Measurements from ENCODE around the gene PECR. TPM values are rescaled to one million over a fixed set of nuclear protein-coding genes. Genes with fewer than 3 reads are reported as not detected.

Gene PECR
- total and polyA plus RNA-seq, 2 of the 13 experiments (the other 11 are each of a cell fraction or from before 2014, with no cell fraction given), result 151 to 153 TPM

DNA sequence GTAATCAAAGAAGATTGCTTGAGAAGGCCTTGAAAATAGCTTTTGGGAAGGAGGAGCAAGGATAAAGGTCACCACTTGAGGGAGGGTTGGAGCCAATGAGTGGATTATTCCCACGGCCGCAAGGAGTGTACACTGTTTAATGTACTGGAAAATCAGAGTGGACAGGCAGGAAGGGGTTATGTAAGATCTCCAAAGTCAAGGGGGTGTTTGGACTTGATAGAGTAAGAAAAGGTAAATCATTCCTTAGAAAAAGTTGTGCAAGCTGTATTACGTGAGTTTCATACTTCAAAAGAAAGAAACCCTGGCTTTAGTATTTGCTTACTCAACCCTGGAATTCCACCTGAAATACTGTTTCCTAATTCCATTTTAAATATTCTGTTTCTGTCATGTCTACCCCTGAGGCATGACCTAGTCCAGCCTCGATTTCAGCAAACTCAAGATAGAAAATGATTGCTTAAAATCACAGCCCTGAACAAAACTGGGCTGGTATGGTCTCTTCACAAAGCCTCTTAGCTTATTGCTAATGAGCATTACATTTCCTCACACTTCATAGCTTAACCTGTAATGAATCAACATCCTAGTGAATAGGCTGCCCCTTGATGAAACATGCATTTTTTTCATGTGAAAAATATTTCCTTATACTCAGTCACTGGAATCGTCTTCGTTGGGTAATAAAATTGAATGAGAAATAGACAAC, 69.3 kb downstream of the PECR start (continued):
- TF ChIP-seq, protein P1, sequence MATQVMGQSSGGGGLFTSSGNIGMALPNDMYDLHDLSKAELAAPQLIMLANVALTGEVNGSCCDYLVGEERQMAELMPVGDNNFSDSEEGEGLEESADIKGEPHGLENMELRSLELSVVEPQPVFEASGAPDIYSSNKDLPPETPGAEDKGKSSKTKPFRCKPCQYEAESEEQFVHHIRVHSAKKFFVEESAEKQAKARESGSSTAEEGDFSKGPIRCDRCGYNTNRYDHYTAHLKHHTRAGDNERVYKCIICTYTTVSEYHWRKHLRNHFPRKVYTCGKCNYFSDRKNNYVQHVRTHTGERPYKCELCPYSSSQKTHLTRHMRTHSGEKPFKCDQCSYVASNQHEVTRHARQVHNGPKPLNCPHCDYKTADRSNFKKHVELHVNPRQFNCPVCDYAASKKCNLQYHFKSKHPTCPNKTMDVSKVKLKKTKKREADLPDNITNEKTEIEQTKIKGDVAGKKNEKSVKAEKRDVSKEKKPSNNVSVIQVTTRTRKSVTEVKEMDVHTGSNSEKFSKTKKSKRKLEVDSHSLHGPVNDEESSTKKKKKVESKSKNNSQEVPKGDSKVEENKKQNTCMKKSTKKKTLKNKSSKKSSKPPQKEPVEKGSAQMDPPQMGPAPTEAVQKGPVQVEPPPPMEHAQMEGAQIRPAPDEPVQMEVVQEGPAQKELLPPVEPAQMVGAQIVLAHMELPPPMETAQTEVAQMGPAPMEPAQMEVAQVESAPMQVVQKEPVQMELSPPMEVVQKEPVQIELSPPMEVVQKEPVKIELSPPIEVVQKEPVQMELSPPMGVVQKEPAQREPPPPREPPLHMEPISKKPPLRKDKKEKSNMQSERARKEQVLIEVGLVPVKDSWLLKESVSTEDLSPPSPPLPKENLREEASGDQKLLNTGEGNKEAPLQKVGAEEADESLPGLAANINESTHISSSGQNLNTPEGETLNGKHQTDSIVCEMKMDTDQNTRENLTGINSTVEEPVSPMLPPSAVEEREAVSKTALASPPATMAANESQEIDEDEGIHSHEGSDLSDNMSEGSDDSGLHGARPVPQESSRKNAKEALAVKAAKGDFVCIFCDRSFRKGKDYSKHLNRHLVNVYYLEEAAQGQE (IDR thresholded peaks at IDR 0.05; ENCODE audit: borderline replicate concordance in 1 of 2, low read depth in 1 of 2, low read length in 2 of 2), result no peak
- no peak for TF ChIP-seq CBX1 (IDR thresholded peaks at IDR 0.05; ENCODE audit: low read depth)
- no peak for TF ChIP-seq ZNF850 (CRISPR knock-in tag; conservative IDR thresholded peaks at IDR 0.05)
- no peak for TF ChIP-seq GPN1 (CRISPR knock-in tag; IDR thresholded peaks at IDR 0.05; ENCODE audit: borderline replicate concordance)
- TF ChIP-seq ZNF335 (CRISPR knock-in tag; IDR thresholded peaks at IDR 0.05), result peak; percentile 67; the same call in 1 of the 2 replicates
- 0 out of 2 replicates have a peak, but pooled peaks have one; percentile 25 for TF ChIP-seq KAT7 (CRISPR knock-in tag; IDR thresholded peaks at IDR 0.05; ENCODE audit: borderline replicate concordance)
- TF ChIP-seq ZNF788 (CRISPR knock-in tag; IDR thresholded peaks at IDR 0.05; ENCODE audit: borderline replicate concordance), result no peak
- TF ChIP-seq, protein P2, sequence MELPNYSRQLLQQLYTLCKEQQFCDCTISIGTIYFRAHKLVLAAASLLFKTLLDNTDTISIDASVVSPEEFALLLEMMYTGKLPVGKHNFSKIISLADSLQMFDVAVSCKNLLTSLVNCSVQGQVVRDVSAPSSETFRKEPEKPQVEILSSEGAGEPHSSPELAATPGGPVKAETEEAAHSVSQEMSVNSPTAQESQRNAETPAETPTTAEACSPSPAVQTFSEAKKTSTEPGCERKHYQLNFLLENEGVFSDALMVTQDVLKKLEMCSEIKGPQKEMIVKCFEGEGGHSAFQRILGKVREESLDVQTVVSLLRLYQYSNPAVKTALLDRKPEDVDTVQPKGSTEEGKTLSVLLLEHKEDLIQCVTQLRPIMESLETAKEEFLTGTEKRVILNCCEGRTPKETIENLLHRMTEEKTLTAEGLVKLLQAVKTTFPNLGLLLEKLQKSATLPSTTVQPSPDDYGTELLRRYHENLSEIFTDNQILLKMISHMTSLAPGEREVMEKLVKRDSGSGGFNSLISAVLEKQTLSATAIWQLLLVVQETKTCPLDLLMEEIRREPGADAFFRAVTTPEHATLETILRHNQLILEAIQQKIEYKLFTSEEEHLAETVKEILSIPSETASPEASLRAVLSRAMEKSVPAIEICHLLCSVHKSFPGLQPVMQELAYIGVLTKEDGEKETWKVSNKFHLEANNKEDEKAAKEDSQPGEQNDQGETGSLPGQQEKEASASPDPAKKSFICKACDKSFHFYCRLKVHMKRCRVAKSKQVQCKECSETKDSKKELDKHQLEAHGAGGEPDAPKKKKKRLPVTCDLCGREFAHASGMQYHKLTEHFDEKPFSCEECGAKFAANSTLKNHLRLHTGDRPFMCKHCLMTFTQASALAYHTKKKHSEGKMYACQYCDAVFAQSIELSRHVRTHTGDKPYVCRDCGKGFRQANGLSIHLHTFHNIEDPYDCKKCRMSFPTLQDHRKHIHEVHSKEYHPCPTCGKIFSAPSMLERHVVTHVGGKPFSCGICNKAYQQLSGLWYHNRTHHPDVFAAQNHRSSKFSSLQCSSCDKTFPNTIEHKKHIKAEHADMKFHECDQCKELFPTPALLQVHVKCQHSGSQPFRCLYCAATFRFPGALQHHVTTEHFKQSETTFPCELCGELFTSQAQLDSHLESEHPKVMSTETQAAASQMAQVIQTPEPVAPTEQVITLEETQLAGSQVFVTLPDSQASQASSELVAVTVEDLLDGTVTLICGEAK (IDR thresholded peaks at IDR 0.05), result no peak
- TF ChIP-seq, protein P2 (CRISPR knock-in tag; IDR thresholded peaks at IDR 0.05), result no peak
- TF ChIP-seq, protein P3, sequence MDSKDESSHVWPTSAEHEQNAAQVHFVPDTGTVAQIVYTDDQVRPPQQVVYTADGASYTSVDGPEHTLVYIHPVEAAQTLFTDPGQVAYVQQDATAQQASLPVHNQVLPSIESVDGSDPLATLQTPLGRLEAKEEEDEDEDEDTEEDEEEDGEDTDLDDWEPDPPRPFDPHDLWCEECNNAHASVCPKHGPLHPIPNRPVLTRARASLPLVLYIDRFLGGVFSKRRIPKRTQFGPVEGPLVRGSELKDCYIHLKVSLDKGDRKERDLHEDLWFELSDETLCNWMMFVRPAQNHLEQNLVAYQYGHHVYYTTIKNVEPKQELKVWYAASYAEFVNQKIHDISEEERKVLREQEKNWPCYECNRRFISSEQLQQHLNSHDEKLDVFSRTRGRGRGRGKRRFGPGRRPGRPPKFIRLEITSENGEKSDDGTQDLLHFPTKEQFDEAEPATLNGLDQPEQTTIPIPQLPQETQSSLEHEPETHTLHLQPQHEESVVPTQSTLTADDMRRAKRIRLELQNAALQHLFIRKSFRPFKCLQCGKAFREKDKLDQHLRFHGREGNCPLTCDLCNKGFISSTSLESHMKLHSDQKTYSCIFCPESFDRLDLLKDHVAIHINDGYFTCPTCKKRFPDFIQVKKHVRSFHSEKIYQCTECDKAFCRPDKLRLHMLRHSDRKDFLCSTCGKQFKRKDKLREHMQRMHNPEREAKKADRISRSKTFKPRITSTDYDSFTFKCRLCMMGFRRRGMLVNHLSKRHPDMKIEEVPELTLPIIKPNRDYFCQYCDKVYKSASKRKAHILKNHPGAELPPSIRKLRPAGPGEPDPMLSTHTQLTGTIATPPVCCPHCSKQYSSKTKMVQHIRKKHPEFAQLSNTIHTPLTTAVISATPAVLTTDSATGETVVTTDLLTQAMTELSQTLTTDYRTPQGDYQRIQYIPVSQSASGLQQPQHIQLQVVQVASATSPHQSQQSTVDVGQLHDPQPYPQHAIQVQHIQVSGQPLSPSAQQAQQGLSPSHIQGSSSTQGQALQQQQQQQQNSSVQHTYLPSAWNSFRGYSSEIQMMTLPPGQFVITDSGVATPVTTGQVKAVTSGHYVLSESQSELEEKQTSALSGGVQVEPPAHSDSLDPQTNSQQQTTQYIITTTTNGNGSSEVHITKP (CRISPR knock-in tag; IDR thresholded peaks at IDR 0.05; ENCODE audit: low read depth), result peak; percentile 57; the same call in 1 of the 2 replicates
- 0 out of 2 replicates have a peak, but pooled peaks have one; percentile 15 for TF ChIP-seq SIX4 (CRISPR knock-in tag; IDR thresholded peaks at IDR 0.05)
